GM06990 (cell line): Measurements from ENCODE around the gene FKBP1B.
"Not testable (repeated sequence)": the region's sequence is repeated elsewhere in the genome, so short reads cannot be mapped to it uniquely, and the experiment has no call there.

Experiments used
- DNase-seq: peaks from one replicate; pipeline ENCODE4 v3.0.0-alpha.2; 2011; ENCODE audit not compliant: insufficient read length; ENCODE audit errors: extremely low read depth
- H3K27me3 ChIP-seq: replicated peaks from 2 replicates; pipeline ENCODE4 v1.6.0; 2011; ENCODE audit warnings: low read length; ENCODE audit not compliant: control insufficient read depth, insufficient read depth
- H3K36me3 ChIP-seq: 2 replicates; pipeline ENCODE4 v1.5.1; 2011; ENCODE audit warnings: low read length; ENCODE audit not compliant: control insufficient read depth, insufficient read depth
- H3K4me3 ChIP-seq: replicated peaks from 2 replicates; pipeline ENCODE4 v1.5.1; 2011; ENCODE audit warnings: low read depth, mild to moderate bottlenecking, control low read depth, low read length
- CTCF ChIP-seq: IDR thresholded peaks from 2 replicates; pipeline ENCODE4 v1.5.1; 2011; ENCODE audit warnings: low read length, control low read depth, mild to moderate bottlenecking, inconsistent platforms; ENCODE audit not compliant: insufficient read depth, poor library complexity, severe bottlenecking

FKBP1B gene

GRCh38 chr2:24010477-24011249 is 38.9 kb upstream of the FKBP1B start:
- H3K36me3 ChIP-seq: no peaks in the 10 kb centered on the region
- no peak for DNase-seq
- no peaks in the 10 kb centered on the region; the same call in 1 of the 2 replicates for H3K27me3 ChIP-seq
- H3K4me3 ChIP-seq: peak overlapping the region; percentile 25; the same call in 1 of the 2 replicates
- TF ChIP-seq CTCF: no peak

- H3K27me3 ChIP-seq: no peaks in the 10 kb centered on the region; the same call in 1 of the 2 replicates
- no peaks in the 10 kb centered on the region for H3K36me3 ChIP-seq
- DNase-seq: no peak
- no peak for TF ChIP-seq CTCF
- H3K4me3 ChIP-seq: no peak overlapping the region
Observed at GRCh38 chr2:24011250-24012104, 38.1 kb upstream of the FKBP1B start.

- no peaks in the 10 kb centered on the region for H3K36me3 ChIP-seq
- no peak overlapping the region for H3K4me3 ChIP-seq
- no peak for DNase-seq
- H3K27me3 ChIP-seq: no peaks in the 10 kb centered on the region; the same call in 1 of the 2 replicates
- no peak for TF ChIP-seq CTCF
Observed at GRCh38 chr2:24012521-24013188, 36.9 kb upstream of the FKBP1B start.

GRCh38 chr2:24014902-24015301 is 34.6 kb upstream of the FKBP1B start:
- not testable (repeated sequence) for H3K27me3 ChIP-seq, DNase-seq, H3K4me3 ChIP-seq, H3K36me3 ChIP-seq

- H3K27me3 ChIP-seq: no peaks in the 10 kb centered on the region
- no peaks in the 10 kb centered on the region for H3K36me3 ChIP-seq
- TF ChIP-seq CTCF: no peak
- no peak for DNase-seq
- H3K4me3 ChIP-seq: no peak overlapping the region
Observed at GRCh38 chr2:24015562-24016375, 33.8 kb upstream of the FKBP1B start.
